ENCODE data around the gene WDSUB1.

The WDSUB1 gene

GRCh38 chr2:159283529-159283928 is 3.0 kb downstream of the WDSUB1 start:
- TF ChIP-seq, protein P1, sequence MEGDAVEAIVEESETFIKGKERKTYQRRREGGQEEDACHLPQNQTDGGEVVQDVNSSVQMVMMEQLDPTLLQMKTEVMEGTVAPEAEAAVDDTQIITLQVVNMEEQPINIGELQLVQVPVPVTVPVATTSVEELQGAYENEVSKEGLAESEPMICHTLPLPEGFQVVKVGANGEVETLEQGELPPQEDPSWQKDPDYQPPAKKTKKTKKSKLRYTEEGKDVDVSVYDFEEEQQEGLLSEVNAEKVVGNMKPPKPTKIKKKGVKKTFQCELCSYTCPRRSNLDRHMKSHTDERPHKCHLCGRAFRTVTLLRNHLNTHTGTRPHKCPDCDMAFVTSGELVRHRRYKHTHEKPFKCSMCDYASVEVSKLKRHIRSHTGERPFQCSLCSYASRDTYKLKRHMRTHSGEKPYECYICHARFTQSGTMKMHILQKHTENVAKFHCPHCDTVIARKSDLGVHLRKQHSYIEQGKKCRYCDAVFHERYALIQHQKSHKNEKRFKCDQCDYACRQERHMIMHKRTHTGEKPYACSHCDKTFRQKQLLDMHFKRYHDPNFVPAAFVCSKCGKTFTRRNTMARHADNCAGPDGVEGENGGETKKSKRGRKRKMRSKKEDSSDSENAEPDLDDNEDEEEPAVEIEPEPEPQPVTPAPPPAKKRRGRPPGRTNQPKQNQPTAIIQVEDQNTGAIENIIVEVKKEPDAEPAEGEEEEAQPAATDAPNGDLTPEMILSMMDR (conservative IDR thresholded peaks at IDR 0.05; ENCODE audit: low read length): no peak
- DNase-seq (ENCODE audit: low read depth): no peak
- no peak overlapping the region for H3K4me3 ChIP-seq (ENCODE audit: low read length)

DNA sequence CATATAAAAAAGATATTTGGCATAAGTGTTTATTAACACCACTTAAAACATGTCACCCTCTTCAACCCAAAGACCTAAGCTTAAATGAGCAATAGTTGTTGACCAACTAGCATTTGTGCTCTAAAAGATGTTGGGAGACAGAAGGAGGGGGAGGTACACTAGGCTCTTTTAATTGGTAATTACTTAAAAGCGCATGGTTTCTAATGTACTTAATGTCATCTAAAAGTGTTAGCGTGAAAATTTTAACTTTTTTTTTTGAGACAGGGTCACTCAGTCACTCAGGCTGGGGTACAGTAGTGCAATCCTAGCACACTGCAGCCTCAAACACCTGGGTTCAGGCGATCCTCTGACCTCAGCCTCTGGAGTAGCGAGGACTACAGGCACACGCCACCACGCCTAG is 5.5 kb downstream of the WDSUB1 start:
- H3K4me3 ChIP-seq (ENCODE audit: low read length): no peak overlapping the region
- no peak for DNase-seq (ENCODE audit: low read depth)
- TF ChIP-seq, protein P1 (conservative IDR thresholded peaks at IDR 0.05; ENCODE audit: low read length): no peak

DNA sequence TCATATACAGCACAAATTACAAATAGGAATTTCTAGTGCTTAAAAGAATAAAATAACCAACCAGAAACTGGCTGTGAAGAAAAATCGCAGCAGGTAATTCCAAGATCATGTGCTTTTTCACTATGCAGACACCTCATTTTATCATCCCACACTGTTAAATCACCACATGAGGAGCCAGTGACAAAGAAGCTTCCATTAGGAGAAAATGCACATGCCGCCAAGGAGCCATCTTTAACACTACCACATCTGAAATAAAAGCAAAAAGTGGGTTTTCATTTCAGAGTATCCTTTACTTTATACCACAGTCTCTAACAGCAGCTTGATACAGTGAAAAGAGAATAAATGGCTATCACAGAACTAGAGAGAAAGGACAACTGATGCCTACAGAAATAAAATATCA is 6.8 kb downstream of the WDSUB1 start:
- H3K4me3 ChIP-seq (ENCODE audit: low read length): no peak overlapping the region
- TF ChIP-seq, protein P1 (conservative IDR thresholded peaks at IDR 0.05; ENCODE audit: low read length): no peak

GRCh38 chr2:159275111-159275510 is 11.4 kb downstream of the WDSUB1 start:
- TF ChIP-seq, protein P1 (conservative IDR thresholded peaks at IDR 0.05; ENCODE audit: low read length): no peak
- no peak overlapping the region for H3K4me3 ChIP-seq (ENCODE audit: low read length)
- no peak for DNase-seq (ENCODE audit: low read depth)

More for the DNA sequence above, 6.8 kb downstream of the WDSUB1 start:
- DNase-seq (ENCODE audit: low read depth): no peak

DNA sequence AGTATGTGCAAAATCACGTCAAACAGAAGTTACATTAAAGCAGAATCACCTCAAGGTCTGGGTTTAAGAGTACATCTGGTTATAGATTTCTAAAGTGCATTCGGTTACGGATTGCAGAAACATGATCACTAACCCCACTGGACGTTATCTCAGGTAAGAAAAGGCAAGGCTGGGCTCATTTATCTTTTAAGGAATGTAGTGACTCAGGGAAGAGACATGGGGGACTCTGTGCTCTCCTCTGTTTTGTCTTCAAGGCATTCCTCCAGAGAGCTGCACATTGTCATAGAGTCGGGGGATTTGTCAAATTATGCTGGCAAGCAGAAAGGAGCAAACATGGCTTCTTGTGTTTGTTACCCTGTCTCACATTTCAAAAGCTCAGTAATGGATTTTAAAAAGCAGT is 14.3 kb downstream of the WDSUB1 start:
- no peak overlapping the region for H3K4me3 ChIP-seq (ENCODE audit: low read length)
- TF ChIP-seq, protein P1 (conservative IDR thresholded peaks at IDR 0.05; ENCODE audit: low read length): no peak
- DNase-seq (ENCODE audit: low read depth): no peak

GRCh38 chr2:159270744-159271379 is 15.6 kb downstream of the WDSUB1 start:
- no peak for DNase-seq (ENCODE audit: low read depth)
- no peak overlapping the region for H3K4me3 ChIP-seq (ENCODE audit: low read length)
- TF ChIP-seq, protein P1 (conservative IDR thresholded peaks at IDR 0.05; ENCODE audit: low read length): no peak

DNA sequence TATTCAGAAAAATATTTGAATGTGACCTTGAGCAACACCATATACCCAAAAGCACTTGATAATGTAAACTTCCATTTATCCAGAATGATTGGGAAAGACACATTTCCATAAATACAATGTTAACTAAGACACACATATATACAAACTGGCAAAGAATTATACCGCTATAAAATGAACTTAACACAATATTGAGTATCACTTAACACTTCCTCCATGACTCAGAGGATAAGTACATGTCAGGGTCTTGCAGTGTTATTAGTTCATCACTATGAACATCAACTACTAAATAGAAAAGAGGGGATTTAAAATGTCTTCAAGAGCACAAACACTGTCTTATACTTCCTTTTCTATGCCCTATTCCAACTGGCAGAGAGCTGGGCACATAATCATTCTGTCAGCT is 18.6 kb downstream of the WDSUB1 start:
- TF ChIP-seq, protein P1 (conservative IDR thresholded peaks at IDR 0.05; ENCODE audit: low read length): no peak
- no peak overlapping the region for H3K4me3 ChIP-seq (ENCODE audit: low read length)
- DNase-seq (ENCODE audit: low read depth): no peak

Measured in AG10803 (cell line).